ENCODE results near the gene SCGB1A1.

Gene SCGB1A1

GRCh38 chr11:62451241-62451621 lies 32.4 kb downstream of the SCGB1A1 start:
- no peak for DNase-seq

- DNase-seq = no peak
Measured at GRCh38 chr11:62452261-62452660, 33.4 kb downstream of the SCGB1A1 start.

DNA sequence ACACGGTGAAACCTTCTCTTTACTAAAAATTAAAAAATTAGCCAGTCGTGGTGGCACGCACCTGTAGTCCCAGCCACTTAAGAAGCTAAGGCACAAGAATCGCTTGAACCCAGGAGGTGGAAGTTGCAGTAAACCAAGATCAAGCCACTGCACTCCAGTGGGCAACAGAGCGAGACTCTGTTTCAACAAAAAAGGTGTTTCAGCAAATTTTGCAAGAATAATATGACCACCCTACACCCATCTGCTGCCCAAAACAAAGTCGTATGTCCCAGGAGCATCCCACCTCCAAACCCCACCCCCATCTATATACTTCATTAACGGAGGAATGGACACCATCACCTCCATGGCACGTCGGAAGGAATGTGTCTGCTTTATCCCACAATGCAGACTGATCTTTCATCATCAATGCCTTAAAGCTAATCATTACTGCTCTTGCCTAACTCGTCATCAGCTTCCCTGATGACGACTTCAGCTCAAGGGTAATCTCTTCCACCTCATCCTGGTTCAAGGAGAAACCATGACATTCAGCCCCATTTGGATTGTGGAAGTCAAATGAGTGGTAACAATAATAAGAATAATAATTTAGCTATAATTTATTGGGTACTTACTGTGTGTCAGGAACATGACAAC lies 34.1 kb downstream of the SCGB1A1 start:
- DNase-seq = no peak

DNA sequence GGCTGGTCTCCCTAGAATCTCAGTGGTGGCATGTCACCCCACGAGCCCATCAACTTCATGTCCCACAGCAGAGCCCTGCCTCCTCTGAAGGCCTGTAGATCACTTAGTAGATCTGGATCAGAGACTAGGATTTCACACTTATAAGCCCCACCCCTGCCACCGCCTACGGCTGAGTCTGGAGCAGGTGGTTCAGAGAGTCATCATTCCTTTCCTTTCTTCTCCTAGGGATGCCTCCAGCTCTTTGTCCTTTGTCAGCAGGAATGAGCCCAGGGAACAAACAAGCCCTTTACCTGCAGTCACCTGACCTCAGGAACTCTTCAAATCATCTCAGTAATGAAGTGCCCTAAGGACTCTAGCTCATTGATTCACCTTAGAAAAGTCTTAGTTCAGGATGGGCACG lies 37.8 kb downstream of the SCGB1A1 start:
- no peak for DNase-seq

DNA sequence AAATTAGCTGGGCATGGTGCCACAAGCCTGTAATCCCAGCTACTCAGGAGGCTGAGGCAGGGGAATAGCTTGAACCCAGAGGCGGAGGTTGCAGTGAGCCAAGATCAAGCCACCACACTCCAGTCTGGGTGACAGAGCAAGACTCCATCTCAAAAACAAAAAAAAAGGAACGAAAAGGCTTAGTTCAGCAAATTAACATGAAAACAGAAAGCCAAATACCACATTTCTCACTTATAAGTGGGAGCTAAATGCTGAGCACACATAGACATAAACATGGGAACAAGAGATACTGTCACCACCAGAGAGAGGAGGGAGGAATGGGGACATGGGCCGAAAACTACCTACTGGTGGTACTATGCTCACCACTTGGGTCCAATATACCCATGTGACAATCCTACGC lies 38.6 kb downstream of the SCGB1A1 start:
- no peak for DNase-seq

DNA sequence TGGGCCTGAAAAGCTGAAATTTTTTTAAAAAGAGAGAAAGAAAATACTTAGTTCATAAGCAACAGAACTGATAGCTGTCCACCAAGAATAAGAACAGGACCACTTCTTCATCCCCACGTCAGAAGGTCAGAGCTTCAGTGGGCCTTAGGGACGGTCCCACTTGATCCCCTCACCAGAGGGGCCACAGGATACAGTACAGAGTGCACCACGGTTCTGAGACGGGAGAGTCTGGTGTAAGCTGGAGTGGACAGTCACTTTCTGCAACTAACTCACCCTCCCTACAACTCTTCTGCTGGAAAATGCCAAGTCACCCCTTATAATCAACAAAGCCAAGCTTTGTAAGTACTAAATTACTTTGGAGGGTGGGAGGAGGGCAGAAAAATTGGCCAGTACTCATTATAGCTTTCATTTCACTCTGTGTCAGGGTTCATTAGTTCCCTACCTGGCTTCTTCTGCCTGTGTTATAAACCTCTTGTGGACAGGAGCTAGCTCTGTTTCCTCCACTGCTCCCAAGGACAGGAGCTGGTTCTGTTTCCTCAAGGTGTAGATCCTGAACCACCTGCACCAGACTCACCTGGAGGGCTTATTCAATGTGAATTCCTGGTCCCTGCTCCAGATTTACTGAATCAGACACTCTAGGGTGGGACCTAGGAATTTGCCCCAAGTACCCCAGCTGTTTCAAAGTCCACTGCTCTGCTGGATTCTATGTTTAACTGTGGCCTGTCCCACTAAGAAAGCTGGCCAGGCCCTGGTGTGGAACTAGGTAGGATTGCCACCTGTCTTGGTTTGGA lies 39.6 kb downstream of the SCGB1A1 start:
- DNase-seq = no peak

- DNase-seq = no peak
Measured at GRCh38 chr11:62459080-62459479, 40.2 kb downstream of the SCGB1A1 start.

- DNase-seq = peak; percentile 18
Measured at GRCh38 chr11:62461740-62462507, 43.1 kb downstream of the SCGB1A1 start.

DNA sequence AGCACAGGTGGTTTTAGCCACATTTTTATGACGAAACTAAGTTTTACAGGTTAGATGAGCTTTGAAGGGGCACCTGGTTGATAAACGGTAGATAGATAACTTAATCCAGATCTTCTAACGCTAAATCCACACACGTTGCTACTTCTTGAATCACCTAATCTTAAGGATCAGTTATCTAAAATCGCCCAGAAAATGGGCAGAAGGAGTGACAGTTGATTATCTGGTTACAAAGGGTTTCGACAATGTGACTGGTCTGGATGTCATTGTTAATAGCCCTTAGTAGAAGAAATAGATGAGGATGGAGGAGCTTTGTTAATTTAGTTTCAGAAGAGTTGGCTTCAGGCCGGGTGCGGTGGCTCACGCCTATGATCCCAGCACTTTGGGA lies 43.7 kb downstream of the SCGB1A1 start:
- DNase-seq = no peak

DNA sequence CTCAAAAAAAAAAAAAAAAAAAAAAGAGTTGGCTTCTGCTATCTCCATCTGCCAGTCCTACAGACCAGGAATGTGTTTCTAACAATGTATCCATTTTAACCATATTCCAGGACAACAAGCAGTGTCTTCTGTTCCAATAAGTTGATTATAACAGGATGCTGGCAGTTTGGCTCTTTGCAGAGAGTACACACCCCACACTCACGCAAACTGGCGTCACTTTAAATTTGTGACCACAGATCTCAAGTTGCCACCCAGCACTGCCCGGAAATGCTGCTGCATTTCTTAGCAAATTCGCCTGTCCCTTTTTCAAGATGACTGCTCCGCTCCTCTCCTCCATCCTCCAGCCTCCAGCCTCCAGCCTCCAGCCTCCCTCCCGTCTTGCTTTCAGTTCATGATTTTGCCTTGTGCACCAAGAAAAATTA lies 44.3 kb downstream of the SCGB1A1 start:
- DNase-seq = no peak

GRCh38 chr11:62464655-62465054 lies 45.8 kb downstream of the SCGB1A1 start:
- no peak for DNase-seq

DNA sequence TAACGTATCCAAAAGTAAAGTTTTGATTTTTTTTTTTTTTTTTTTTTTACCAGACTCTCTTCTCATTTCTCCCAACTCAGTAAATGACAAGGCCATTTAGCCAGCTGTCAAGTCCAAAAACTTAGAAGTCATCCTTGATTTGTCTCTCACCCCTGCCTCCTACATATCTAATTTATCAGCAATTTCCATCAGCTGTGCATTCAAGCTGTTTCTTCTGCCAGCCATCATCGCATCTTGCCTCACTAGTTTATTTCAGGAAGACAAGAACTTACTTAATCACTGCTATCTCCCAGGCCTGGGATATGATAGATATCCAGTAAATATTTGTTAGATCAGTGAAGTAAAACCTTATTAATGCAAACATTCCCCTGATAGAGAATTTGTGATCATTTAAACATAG lies 47.6 kb downstream of the SCGB1A1 start:
- DNase-seq = no peak

DNA sequence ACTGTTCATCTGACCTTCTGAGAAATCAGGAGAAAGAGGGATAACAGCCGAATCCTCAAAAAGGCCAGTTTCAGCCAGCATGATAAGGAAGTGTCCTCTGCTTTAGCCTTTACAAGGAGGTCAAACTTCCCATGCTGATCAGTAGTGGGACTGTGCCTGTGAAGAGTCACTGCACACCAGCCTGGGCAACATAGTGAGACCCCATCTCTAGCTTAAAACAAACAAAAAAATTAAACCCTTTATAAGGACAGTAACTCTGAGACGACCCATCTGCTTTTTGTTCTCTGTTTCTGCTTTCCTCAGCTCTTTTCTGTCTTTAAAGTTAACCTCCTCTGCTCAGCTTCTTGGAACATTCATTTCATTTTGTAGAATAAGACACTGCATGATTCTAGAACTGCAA lies 49.7 kb downstream of the SCGB1A1 start:
- no peak for DNase-seq

DNA sequence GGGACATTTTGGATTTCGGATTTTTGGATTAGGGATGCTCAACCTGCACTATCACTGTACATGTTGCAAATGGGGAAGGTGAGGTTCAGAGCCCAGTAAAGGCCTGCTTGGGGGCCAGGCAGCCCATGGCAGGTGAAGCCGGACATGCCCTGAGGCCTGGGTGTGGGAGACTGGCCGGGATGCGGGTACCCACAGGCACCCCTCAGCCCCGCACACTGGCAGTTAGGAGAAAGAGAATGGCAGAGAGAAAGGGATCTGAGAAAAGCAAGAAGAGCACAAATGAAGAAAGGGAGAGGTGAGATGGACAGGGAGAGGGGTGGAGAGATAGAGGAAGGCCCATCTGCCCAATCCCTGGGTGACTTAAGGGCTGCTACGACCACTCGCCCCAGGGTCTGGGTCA lies 52.8 kb downstream of the SCGB1A1 start:
- DNase-seq = no peak

- no peak for DNase-seq
Measured at GRCh38 chr11:62472063-62472884, 53.4 kb downstream of the SCGB1A1 start.
